ES-I3 (cell line): ENCODE measurements around the gene CGA.

Experiments used
- H3K36me3 ChIP-seq: 2 replicates; pipeline ENCODE4 v1.6.1; 2013; ENCODE audit warnings: mild to moderate bottlenecking, low read length, control low read depth, moderate library complexity; ENCODE audit not compliant: insufficient read depth
- H3K4me1 ChIP-seq: 2 replicates; pipeline ENCODE4 v1.6.1; 2013; ENCODE audit warnings: mild to moderate bottlenecking, control low read depth, low read length; ENCODE audit not compliant: insufficient read depth
- H3K9ac ChIP-seq: 2 replicates; pipeline ENCODE4 v1.6.1; 2013; ENCODE audit warnings: low read depth, mild to moderate bottlenecking, low read length, moderate library complexity
- H3K9me3 ChIP-seq: 2 replicates; pipeline ENCODE4 v1.6.1; 2013; ENCODE audit warnings: mild to moderate bottlenecking, low read length, moderate library complexity; ENCODE audit not compliant: control insufficient read depth, insufficient read depth

The CGA gene

GRCh38 chr6:87070741-87071140 lies 24.2 kb downstream of the CGA start:
- H3K4me1 ChIP-seq: peaks cover 3% of the 10 kb centered on the region; the same call in 1 of the 2 replicates
- no peak overlapping the region for H3K9ac ChIP-seq
- H3K9me3 ChIP-seq: no peaks in the 10 kb centered on the region
- H3K36me3 ChIP-seq: no peaks in the 10 kb centered on the region

GRCh38 chr6:87068795-87069194 lies 26.1 kb downstream of the CGA start:
- peaks cover 3% of the 10 kb centered on the region; the same call in 1 of the 2 replicates for H3K4me1 ChIP-seq
- H3K36me3 ChIP-seq: no peaks in the 10 kb centered on the region
- no peaks in the 10 kb centered on the region for H3K9me3 ChIP-seq
- no peak overlapping the region for H3K9ac ChIP-seq

- Histone ChIP-seq H3K4me1 (peaks cover 3% of the 10 kb centered on the region; the same call in 1 of the 2 replicates), H3K9ac (no peak overlapping the region), H3K36me3 (no peaks in the 10 kb centered on the region), H3K9me3 (no peaks in the 10 kb centered on the region)
Measured at GRCh38 chr6:87066449-87067333, 28.2 kb downstream of the CGA start.

GRCh38 chr6:87065117-87065516 lies 29.8 kb downstream of the CGA start:
- Histone ChIP-seq H3K9me3 (no peaks in the 10 kb centered on the region), H3K36me3 (no peaks in the 10 kb centered on the region), H3K4me1 (peaks cover 3% of the 10 kb centered on the region; the same call in 1 of the 2 replicates), H3K9ac (no peak overlapping the region)

GRCh38 chr6:87059943-87060342 lies 35.0 kb downstream of the CGA start:
- Histone ChIP-seq H3K4me1 (no peaks in the 10 kb centered on the region), H3K36me3 (no peaks in the 10 kb centered on the region), H3K9me3 (no peaks in the 10 kb centered on the region), H3K9ac (no peak overlapping the region)

- no peak overlapping the region for H3K9ac ChIP-seq
- no peaks in the 10 kb centered on the region for H3K4me1 ChIP-seq
- no peaks in the 10 kb centered on the region for H3K36me3 ChIP-seq
- no peaks in the 10 kb centered on the region for H3K9me3 ChIP-seq
Measured at GRCh38 chr6:87054143-87054833, 40.6 kb downstream of the CGA start.

GRCh38 chr6:87053312-87053711 lies 41.6 kb downstream of the CGA start:
- Histone ChIP-seq H3K9me3 (no peaks in the 10 kb centered on the region), H3K4me1 (no peaks in the 10 kb centered on the region), H3K36me3 (no peaks in the 10 kb centered on the region), H3K9ac (no peak overlapping the region)

GRCh38 chr6:87049779-87050178 lies 45.1 kb downstream of the CGA start:
- Histone ChIP-seq H3K4me1 (no peaks in the 10 kb centered on the region), H3K9ac (no peak overlapping the region), H3K9me3 (no peaks in the 10 kb centered on the region), H3K36me3 (no peaks in the 10 kb centered on the region)

- Histone ChIP-seq H3K9ac (no peak overlapping the region), H3K9me3 (no peaks in the 10 kb centered on the region), H3K4me1 (no peaks in the 10 kb centered on the region), H3K36me3 (no peaks in the 10 kb centered on the region)
Measured at GRCh38 chr6:87045521-87046075, 49.3 kb downstream of the CGA start.

- H3K9ac ChIP-seq: no peak overlapping the region
- H3K9me3 ChIP-seq: no peaks in the 10 kb centered on the region
- H3K36me3 ChIP-seq: no peaks in the 10 kb centered on the region
- H3K4me1 ChIP-seq: no peaks in the 10 kb centered on the region
Measured at GRCh38 chr6:87040729-87041128, 54.2 kb downstream of the CGA start.
